IPS DF 4.7 (cell line): ENCODE results near the gene LUZP2.

Source experiments
- DNase-seq: peaks from one replicate; pipeline ENCODE4 v3.0.0-alpha.2; 2013; ENCODE audit warnings: low spot score; ENCODE audit errors: extremely low read depth

The LUZP2 gene

GRCh38 chr11:24805671-24806070, 308.8 kb downstream of the LUZP2 start:
- DNase-seq: no peak

DNA sequence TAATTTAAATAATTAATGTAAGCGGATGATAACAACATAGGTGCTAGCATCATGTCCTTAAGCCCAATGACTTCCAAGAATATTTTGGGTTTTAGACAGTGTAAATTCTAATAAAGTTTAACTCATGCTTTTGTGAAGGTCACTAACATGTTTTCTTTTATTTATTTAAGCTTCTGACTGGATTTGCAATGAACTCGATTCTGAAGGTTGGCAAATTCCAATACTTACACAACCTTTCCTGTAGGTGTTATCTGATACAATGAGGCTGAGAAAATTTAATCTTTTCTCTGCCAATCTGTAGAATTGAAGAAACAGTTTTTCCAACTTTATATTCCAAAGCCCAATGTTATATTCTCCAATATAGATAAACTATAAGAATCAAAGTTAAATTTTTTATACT, 311.3 kb downstream of the LUZP2 start:
- no peak for DNase-seq

DNA sequence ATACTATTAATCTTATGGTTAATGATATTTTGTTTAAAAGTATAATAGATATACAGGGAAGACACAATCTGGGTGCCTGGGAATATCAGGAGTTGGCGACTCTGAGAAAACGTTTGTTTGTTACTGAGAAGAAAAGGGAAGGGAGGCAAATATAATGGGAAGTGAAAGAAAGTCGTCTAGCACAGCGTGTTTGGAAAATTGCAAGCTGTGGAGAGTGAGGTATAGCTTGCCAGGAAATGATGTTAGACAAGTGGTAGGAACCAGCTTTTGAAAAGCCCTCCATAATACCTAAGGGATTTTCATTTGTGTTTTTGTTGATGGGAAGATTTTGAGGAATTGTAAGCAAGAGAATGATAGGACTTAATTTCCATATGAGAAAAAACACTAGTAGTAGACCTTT, 322.2 kb downstream of the LUZP2 start:
- DNase-seq: no peak

GRCh38 chr11:24819863-24820434, 323.1 kb downstream of the LUZP2 start:
- DNase-seq: no peak

GRCh38 chr11:24820541-24820940, 323.7 kb downstream of the LUZP2 start:
- DNase-seq: no peak

DNA sequence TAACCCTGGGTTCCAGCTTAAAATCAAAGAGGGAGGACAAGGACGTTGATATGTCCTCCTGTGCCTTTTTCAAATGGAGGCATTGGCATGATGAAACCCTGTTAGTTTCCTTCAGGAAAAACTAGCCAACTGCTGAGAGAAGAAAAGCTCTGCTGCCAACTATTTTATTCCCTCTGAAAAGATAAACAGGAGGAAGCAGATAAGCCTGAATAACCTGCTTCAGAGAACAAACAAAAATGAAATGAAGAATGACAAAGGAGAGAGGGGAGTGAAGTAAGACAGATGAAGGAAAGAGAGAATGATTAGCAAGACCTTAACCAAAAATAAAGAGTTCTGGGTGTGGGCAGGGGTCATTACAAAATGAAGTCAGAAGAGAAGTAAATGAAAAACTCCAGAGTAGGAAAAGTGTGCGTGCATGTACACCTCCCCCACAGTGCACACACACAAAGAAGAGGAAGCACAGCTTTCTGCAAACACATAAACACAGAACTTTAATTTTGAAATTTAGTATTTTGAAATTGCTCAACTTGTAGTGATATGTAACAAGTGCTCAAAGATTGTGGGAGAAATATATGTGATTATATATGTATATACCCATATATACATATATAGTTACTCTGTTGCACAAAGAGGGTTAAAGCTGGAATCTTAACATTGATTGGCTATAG, 332.2 kb downstream of the LUZP2 start:
- no peak for DNase-seq

DNA sequence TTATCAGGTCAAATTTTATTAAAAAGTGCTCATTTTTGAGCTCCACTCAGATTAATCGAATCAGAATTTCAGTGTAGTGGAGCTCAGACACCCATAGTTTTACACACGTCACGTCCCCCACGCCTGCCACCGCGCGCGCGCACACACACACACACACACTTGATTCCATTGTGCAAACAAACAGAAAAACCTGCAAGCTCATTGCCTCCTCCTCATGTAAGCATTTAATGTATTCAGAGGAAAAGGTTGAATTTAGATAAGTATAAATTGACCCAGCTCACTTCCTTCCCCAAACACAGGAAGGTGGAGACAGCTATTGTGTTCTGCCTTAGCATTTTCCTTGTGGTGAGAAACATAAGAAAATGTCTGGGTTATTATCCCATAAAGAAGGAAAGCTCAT, 336.7 kb downstream of the LUZP2 start:
- no peak for DNase-seq

DNA sequence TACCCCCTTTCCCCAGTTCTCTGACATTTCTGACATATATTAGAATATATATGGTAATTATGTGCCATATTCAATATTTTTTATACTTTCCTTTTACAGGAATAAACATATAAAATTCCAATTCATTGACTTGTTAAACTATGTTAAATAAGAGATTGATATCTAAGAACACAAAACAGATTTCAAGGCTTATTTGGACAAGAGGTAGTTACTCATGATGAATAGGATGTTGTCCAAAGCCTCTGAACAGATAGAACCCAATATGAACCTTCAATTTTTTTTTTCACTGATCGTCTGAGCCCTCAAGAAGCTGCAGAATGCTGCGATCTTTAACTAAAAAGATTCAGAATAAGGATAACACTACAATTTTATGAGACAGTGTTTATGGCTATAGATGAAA, 340.3 kb downstream of the LUZP2 start:
- no peak for DNase-seq

DNA sequence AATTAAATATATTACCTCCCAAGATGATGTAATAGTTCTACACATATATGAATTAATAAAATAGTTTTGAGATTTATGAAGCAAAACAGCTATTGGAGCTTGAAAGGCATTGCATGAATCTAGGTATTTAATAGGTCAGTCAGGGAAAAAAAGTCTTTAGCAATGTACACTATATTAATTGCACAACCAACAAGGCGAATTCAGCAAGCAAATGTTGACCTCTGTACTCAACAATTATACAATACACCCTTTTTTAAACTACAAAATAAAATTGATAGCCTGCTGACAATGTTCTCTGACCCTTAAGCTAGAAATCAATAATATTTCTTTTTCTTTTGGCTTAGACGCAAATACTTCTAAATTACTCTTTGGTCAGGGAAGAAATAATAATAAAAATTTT, 345.5 kb downstream of the LUZP2 start:
- no peak for DNase-seq

- no peak for DNase-seq
Measured at GRCh38 chr11:24844406-24844805, 347.6 kb downstream of the LUZP2 start.

GRCh38 chr11:24848857-24849256, 352.0 kb downstream of the LUZP2 start:
- DNase-seq: no peak

GRCh38 chr11:24855951-24856350, 359.1 kb downstream of the LUZP2 start:
- no peak for DNase-seq

DNA sequence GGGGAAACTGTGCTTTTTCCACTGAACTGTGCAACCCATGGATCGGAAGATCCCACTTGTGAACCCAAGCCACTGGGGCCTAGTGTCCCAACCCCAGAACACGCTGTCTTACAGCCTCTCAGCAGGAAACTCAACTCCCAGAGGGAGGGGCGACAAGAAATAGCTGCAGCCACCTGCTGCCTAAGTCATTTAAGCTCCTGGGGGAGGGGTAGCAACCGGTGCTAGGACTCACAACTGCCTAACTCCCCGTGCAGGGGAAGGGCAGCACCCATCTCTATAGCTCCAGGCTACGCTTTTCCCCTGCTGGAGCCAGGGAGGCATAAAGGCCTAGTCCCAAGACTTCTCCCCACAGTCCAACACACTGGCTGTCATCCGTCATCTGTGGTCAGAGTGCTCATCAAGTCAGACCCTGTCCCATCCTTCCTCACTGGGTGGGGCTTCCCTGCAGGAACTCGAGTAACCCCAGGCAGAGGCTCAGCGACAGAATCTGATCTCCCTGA, 363.0 kb downstream of the LUZP2 start:
- no peak for DNase-seq

GRCh38 chr11:24861440-24861839, 364.6 kb downstream of the LUZP2 start:
- no peak for DNase-seq

DNA sequence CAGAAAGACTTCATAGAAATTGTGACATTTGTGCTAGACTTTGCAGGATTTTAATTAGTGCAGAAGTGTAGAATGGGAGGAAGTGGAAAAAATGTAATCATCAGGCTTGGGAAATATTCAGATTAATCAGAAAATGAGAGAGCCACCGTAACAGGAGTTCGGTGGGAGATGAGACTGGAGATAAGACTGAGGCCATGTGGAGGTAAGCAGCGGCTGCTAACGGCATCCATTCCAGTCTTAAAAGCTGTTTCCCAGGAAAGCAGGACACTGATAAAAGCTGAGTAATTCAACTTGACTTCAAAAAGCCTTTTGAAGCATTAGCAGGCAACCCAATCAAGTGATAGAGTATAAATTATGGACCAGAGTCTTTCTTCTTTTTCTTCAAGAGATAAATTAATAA, 369.9 kb downstream of the LUZP2 start:
- no peak for DNase-seq

DNA sequence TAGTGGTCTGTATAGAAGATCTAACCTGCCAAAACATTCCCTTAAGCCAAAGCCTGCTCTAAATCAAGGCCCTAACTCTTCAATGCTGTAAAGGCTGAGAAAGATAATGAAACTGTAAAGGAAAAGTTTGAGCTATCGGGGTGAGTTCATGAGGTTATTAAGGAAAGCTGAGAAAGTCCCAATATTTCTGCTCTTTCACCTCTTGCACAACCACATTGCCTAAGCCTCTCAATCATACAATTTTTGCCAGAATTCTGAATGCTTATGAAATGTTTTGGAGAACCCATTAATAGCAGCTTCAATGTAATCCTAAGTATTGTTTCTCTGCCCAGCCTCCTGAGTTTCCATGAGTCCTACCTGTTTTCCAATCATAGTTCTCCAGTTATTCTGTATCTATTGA, 373.2 kb downstream of the LUZP2 start:
- DNase-seq: no peak

- DNase-seq: no peak
Measured at GRCh38 chr11:24872186-24872585, 375.3 kb downstream of the LUZP2 start.

- DNase-seq: no peak
Measured at GRCh38 chr11:24872651-24873311, 375.9 kb downstream of the LUZP2 start.

- DNase-seq: no peak
Measured at GRCh38 chr11:24880962-24881361, 384.1 kb downstream of the LUZP2 start.

- DNase-seq: no peak
Measured at GRCh38 chr11:24885580-24886173, 388.8 kb downstream of the LUZP2 start.

DNA sequence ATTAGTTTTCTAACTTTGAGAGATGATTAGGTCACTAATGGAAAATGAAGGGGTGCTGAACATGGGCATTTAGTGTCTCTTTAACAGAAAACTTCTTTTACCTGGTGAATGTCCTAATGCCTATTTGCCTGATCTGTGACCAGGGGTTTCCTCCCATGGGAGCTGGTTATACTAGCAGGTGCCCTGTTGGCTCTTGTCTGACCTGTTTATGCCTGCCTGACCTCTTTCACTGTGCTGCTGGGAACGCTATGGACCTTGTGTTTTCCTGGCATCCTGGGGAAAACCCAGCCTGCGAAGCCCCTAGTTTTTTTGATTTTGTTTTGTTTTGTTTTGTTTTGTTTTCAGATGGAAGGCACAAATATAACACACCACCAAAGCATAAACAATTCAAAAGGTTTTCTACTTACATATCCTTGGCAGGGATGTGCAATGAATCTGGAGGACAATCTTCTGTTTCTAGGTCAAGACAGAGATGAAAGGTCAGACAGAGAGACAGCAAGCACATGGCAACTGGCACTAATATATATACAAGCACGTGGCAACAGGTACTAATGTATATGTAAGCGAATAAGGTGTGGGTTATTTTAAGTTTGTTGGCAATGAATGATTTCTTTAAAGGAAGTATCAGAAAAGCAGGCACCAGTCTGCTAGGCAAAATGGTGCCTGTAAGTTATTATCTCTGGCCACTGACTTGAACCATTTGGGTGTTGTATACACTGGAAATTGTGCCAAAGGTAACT, 390.2 kb downstream of the LUZP2 start:
- no peak for DNase-seq

GRCh38 chr11:24890426-24890825, 393.6 kb downstream of the LUZP2 start:
- DNase-seq: no peak
